OCI-LY1 (cell line): Measurements from ENCODE around the gene BCORL1.

Source experiments
- H2AFZ ChIP-seq: fragments of 200-600 bp; sonication (generic), shearing (Covaris generic); 2 replicates; pipeline ENCODE4 v1.6.0; 2014; ENCODE audit warnings: antibody characterized with exemption, mild to moderate bottlenecking, low read length
- H3F3A ChIP-seq: fragments of 200-600 bp; sonication (generic), shearing (Covaris generic); 2 replicates; pipeline ENCODE4 v1.6.0; 2014; ENCODE audit warnings: mild to moderate bottlenecking, antibody characterized with exemption, low read length, moderate library complexity; ENCODE audit not compliant: insufficient read depth
- H3K27ac ChIP-seq: fragments of 200-600 bp; sonication (generic); 2 replicates; pipeline ENCODE4 v1.5.1; 2014; ENCODE audit warnings: low read length, mixed run types, mild to moderate bottlenecking, low read depth; ENCODE audit not compliant: poor library complexity, severe bottlenecking
- H3K27me3 ChIP-seq: fragments of 200-600 bp; sonication (generic); 2 replicates; pipeline ENCODE4 v1.6.0; 2014; ENCODE audit warnings: antibody characterized with exemption, mild to moderate bottlenecking, low read length, moderate library complexity; ENCODE audit not compliant: insufficient read depth
- H3K36me3 ChIP-seq: fragments of 200-600 bp; sonication (generic); 2 replicates; pipeline ENCODE4 v1.6.1; 2014; ENCODE audit warnings: mild to moderate bottlenecking, antibody characterized with exemption, low read length, moderate library complexity, mixed read lengths; ENCODE audit not compliant: insufficient read depth
- H3K4me1 ChIP-seq: fragments of 200-600 bp; sonication (generic); 2 replicates; pipeline ENCODE4 v1.5.1; 2014; ENCODE audit warnings: mild to moderate bottlenecking, low read length, moderate library complexity; ENCODE audit not compliant: insufficient read depth, severe bottlenecking
- H3K4me2 ChIP-seq: fragments of 200-600 bp; sonication (generic), shearing (Covaris generic); 2 replicates; pipeline ENCODE4 v1.6.1; 2014; ENCODE audit warnings: low read length
- H3K4me3 ChIP-seq: fragments of 200-600 bp; sonication (generic); 2 replicates; pipeline ENCODE4 v1.5.1; 2014; ENCODE audit warnings: low read length, low read depth, mild to moderate bottlenecking, mixed read lengths; ENCODE audit not compliant: poor library complexity, severe bottlenecking
- H3K79me2 ChIP-seq: fragments of 200-600 bp; shearing (Covaris generic); 2 replicates; pipeline ENCODE4 v1.6.1; 2016; ENCODE audit warnings: mixed run types, low read length, mixed read lengths; ENCODE audit not compliant: insufficient read depth
- H3K9ac ChIP-seq: fragments of 200-600 bp; sonication (generic), shearing (Covaris generic); 2 replicates; pipeline ENCODE4 v1.6.1; 2014; ENCODE audit warnings: mild to moderate bottlenecking, low read length, mixed read lengths
- H3K9me2 ChIP-seq: fragments of 200-600 bp; sonication (generic), shearing (Covaris generic); 2 replicates; pipeline ENCODE4 v1.6.1; 2014; ENCODE audit warnings: low read depth, mild to moderate bottlenecking, low read length, mixed read lengths
- H3K9me3 ChIP-seq: fragments of 200-600 bp; shearing (Covaris generic); 2 replicates; pipeline ENCODE4 v1.6.1; 2014; ENCODE audit warnings: low read length, mixed read lengths
- H4K20me1 ChIP-seq: fragments of 200-600 bp; sonication (generic), shearing (Covaris generic); 2 replicates; pipeline ENCODE4 v1.6.0; 2016; ENCODE audit warnings: mild to moderate bottlenecking, low read length; ENCODE audit not compliant: insufficient read depth
- EZH2 ChIP-seq: fragments of 200-600 bp; sonication (generic), shearing (Covaris generic); IDR thresholded peaks from 2 replicates; pipeline ENCODE4 v1.8.0; 2017; ENCODE audit warnings: borderline replicate concordance, mixed run types, mild to moderate bottlenecking, antibody characterized with exemption, low read length, moderate library complexity, mixed read lengths
- TF ChIP-seq, protein P1 (sequence below): fragments of 200-600 bp; sonication (generic), shearing (Covaris generic); IDR thresholded peaks from 2 replicates; pipeline ENCODE4 v1.5.1; 2017; ENCODE audit warnings: mild to moderate bottlenecking, antibody characterized with exemption, low read length, moderate library complexity, mixed read lengths

Gene BCORL1

DNA sequence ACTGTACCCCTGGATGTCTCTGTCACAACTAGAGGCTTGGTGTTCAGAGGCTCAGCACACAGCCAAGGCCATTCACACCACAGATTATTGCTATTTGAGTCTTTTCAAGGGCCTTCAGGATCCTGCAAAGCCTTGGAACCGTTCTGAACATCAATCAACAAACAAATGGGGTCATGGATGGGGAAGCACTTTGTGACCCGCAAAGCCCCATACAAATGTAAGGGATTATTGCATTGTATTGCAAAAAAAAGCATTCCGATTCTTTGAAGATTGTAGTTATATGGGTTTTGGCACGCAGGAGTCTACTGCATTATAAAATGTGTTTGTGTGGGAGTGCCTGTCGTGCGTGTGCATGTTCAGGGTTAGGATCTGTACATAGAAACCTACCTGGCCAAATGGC, 17.3 kb upstream of the BCORL1 start:
- TF ChIP-seq, protein P1, sequence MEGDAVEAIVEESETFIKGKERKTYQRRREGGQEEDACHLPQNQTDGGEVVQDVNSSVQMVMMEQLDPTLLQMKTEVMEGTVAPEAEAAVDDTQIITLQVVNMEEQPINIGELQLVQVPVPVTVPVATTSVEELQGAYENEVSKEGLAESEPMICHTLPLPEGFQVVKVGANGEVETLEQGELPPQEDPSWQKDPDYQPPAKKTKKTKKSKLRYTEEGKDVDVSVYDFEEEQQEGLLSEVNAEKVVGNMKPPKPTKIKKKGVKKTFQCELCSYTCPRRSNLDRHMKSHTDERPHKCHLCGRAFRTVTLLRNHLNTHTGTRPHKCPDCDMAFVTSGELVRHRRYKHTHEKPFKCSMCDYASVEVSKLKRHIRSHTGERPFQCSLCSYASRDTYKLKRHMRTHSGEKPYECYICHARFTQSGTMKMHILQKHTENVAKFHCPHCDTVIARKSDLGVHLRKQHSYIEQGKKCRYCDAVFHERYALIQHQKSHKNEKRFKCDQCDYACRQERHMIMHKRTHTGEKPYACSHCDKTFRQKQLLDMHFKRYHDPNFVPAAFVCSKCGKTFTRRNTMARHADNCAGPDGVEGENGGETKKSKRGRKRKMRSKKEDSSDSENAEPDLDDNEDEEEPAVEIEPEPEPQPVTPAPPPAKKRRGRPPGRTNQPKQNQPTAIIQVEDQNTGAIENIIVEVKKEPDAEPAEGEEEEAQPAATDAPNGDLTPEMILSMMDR: no peak
- TF ChIP-seq EZH2: no peak
- H3K4me1 ChIP-seq: peaks cover 13% of the 10 kb centered on the region
- no peaks in the 10 kb centered on the region for H3K36me3 ChIP-seq
- H3K79me2 ChIP-seq: no peaks in the 10 kb centered on the region
- H3K9me3 ChIP-seq: no peaks in the 10 kb centered on the region
- peaks cover 4% of the 10 kb centered on the region; the same call in 1 of the 2 replicates for H3F3A ChIP-seq
- H3K9ac ChIP-seq: no peak overlapping the region
- no peak overlapping the region for H2AFZ ChIP-seq
- no peak overlapping the region for H3K27ac ChIP-seq
- H3K27me3 ChIP-seq: no peaks in the 10 kb centered on the region
- H3K9me2 ChIP-seq: no peaks in the 10 kb centered on the region
- no peak overlapping the region for H3K4me2 ChIP-seq
- H4K20me1 ChIP-seq: no peaks in the 10 kb centered on the region
- no peak overlapping the region for H3K4me3 ChIP-seq

DNA sequence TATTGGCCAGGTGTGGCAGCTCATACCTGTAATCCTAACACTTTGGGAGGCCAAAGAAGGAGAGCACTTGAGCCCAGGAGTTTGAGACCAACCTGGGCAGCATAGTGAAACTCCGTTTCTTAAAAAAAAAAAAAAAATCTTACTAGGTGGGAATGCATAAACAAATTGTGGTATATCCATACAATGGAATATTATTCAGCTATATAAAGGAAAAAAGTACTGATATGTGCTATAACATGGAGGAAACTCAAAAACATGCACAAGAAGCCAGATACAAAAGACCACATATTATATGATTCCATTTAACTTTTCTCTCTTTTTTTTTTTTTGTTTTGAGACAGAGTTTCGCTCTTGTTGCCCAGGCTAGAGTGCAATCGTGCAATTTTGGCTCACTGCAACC, 13.5 kb upstream of the BCORL1 start:
- TF ChIP-seq EZH2: no peak
- TF ChIP-seq, protein P1: no peak
- H3F3A ChIP-seq: no peaks in the 10 kb centered on the region
- no peak overlapping the region for H3K4me3 ChIP-seq
- H3K9me2 ChIP-seq: no peaks in the 10 kb centered on the region
- H3K27me3 ChIP-seq: no peaks in the 10 kb centered on the region
- H2AFZ ChIP-seq: no peak overlapping the region
- H4K20me1 ChIP-seq: no peaks in the 10 kb centered on the region
- H3K4me1 ChIP-seq: no peaks in the 10 kb centered on the region
- no peak overlapping the region for H3K9ac ChIP-seq
- no peak overlapping the region for H3K4me2 ChIP-seq
- H3K27ac ChIP-seq: no peak overlapping the region
- no peaks in the 10 kb centered on the region for H3K36me3 ChIP-seq
- H3K9me3 ChIP-seq: no peaks in the 10 kb centered on the region
- no peaks in the 10 kb centered on the region for H3K79me2 ChIP-seq

DNA sequence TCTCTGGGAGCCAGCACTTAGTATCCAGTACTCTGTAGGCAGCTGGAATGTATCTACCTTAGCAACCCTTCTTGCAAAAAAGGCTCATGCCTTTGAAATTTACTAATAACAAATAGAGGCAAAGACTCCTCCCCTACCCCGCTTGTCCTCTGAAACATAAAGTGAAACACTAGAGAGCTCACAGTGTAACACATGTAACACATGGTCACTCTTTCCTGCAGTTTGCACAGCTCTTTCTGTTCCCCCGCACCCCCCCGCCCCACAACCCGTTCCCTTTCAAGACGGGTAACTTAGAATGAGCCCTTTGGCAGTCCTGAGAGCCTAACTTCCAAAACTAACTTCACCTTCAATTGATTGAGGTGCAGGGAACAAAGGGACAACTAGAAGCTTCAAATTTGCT, 6.0 kb upstream of the BCORL1 start:
- Histone ChIP-seq H2AFZ (no peak overlapping the region), H3K27me3 (no peaks in the 10 kb centered on the region), H4K20me1 (no peaks in the 10 kb centered on the region), H3K9ac (no peak overlapping the region), H3K4me3 (no peak overlapping the region), H3K4me2 (no peak overlapping the region), H3K9me2 (no peaks in the 10 kb centered on the region), H3K79me2 (no peaks in the 10 kb centered on the region), H3K27ac (no peak overlapping the region), H3K4me1 (peaks cover 5% of the 10 kb centered on the region), H3K9me3 (no peaks in the 10 kb centered on the region), H3F3A (no peaks in the 10 kb centered on the region), H3K36me3 (no peaks in the 10 kb centered on the region)
- TF ChIP-seq EZH2: no peak
- TF ChIP-seq, protein P1: no peak
